H1 (cell line): ENCODE measurements around the gene RER1. TPM values are rescaled to one million over a fixed set of nuclear protein-coding genes. Genes with fewer than 3 reads are reported as not detected.

Source experiments
- CTCF ChIA-PET: fragments of 300-600 bp; sonication (Branson Sonifier 250); formaldehyde crosslinking; loops from one replicate; lab custom pipeline; 2021; ENCODE audit not compliant: partially characterized antibody; lab: Charles Lee
- POLR2A ChIA-PET: fragments of 300-600 bp; sonication (Branson Sonifier 250); formaldehyde crosslinking; loops from one replicate; lab custom pipeline; 2021; ENCODE audit warnings: inconsistent platforms; ENCODE audit not compliant: partially characterized antibody; lab: Charles Lee
- DNase-seq, 2 experiments: peaks; one replicate each; pipeline versions ENCODE4 v3.0.0 to v3.0.0-alpha.2; 2010 to 2022; ENCODE audit warnings: low spot score in 2 of 2, low read depth in 1 of 2, mixed read lengths in 1 of 2
- FAIRE-seq: peaks from 2 replicates; lab custom pipeline; 2011; peaks lifted over from hg19 to GRCh38; lab: Jason Lieb, UNC
- H2AFZ ChIP-seq: 2 replicates; pipeline ENCODE4 v1.8.1; 2012; ENCODE audit warnings: low read length, inconsistent platforms
- H2AK5ac ChIP-seq: 2 replicates; pipeline ENCODE4 v1.6.1; 2013; ENCODE audit warnings: low read depth, low read length
- H2BK120ac ChIP-seq: replicated peaks from 2 replicates; pipeline ENCODE3; 2013; ENCODE audit warnings: low read depth, low read length, inconsistent platforms
- H2BK12ac ChIP-seq: 2 replicates; pipeline ENCODE4 v1.6.1; 2013; ENCODE audit warnings: low read depth, low read length
- H2BK15ac ChIP-seq: 2 replicates; pipeline ENCODE4 v1.6.1; 2013; ENCODE audit warnings: low read length
- H2BK20ac ChIP-seq: 2 replicates; pipeline ENCODE4 v1.6.1; 2013; ENCODE audit warnings: low read length
- H2BK5ac ChIP-seq: 2 replicates; pipeline ENCODE4 v1.6.1; 2013; ENCODE audit warnings: low read depth, low read length
- H3K14ac ChIP-seq: 2 replicates; pipeline ENCODE4 v1.6.1; 2013; ENCODE audit warnings: inconsistent platforms; ENCODE audit not compliant: insufficient read length
- H3K18ac ChIP-seq: 2 replicates; pipeline ENCODE4 v1.6.1; 2013; ENCODE audit warnings: low read length; ENCODE audit errors: extremely low read depth
- H3K23ac ChIP-seq: 2 replicates; pipeline ENCODE4 v1.6.1; 2013; ENCODE audit warnings: inconsistent platforms; ENCODE audit not compliant: insufficient read length
- H3K23me2 ChIP-seq: 2 replicates; pipeline ENCODE4 v1.6.1; 2013; ENCODE audit warnings: low read depth, low read length
- H3K27ac ChIP-seq: 2 replicates; pipeline ENCODE4 v1.6.1; 2011; ENCODE audit warnings: low read depth, low read length, inconsistent platforms
- H3K27me3 ChIP-seq, 4 experiments: replicated peaks in 1 of 4; 1 replicate in 1 of 4; 2 replicates in 3 of 4; pipeline versions ENCODE4 v1.6.1 to v1.8.1; 2011 to 2013; ENCODE audit warnings: low read length in 3 of 4, mild to moderate bottlenecking in 3 of 4, inconsistent platforms in 2 of 4, mixed read lengths in 2 of 4, moderate library complexity in 1 of 4; ENCODE audit not compliant: control insufficient read depth in 3 of 4, insufficient read depth in 3 of 4; ENCODE audit errors: extremely low read depth in 1 of 4
- H3K36me3 ChIP-seq, 4 experiments: 2 replicates each; pipeline versions ENCODE4 v1.6.1 to v1.8.1; 2011 to 2013; ENCODE audit warnings: mild to moderate bottlenecking in 4 of 4, low read length in 3 of 4, moderate library complexity in 2 of 4, control low read depth in 1 of 4, inconsistent platforms in 1 of 4; ENCODE audit not compliant: insufficient read depth in 4 of 4, control insufficient read depth in 2 of 4
- H3K4ac ChIP-seq: replicated peaks from 2 replicates; pipeline ENCODE3; 2013; ENCODE audit warnings: low read length, low read depth, mixed read lengths, inconsistent platforms; ENCODE audit not compliant: insufficient read length
- H3K4me1 ChIP-seq, 4 experiments: replicated peaks in 1 of 4; 1 replicate in 1 of 4; 2 replicates in 3 of 4; pipeline versions ENCODE4 v1.6.1 to v1.8.1; 2011 to 2013; ENCODE audit warnings: low read length in 3 of 4, inconsistent platforms in 2 of 4, mixed read lengths in 1 of 4; ENCODE audit not compliant: insufficient read depth in 4 of 4, control insufficient read depth in 3 of 4
- H3K4me2 ChIP-seq, 2 experiments: 2 replicates each; pipeline versions ENCODE4 v1.6.1 to v1.8.1; 2011 to 2013; ENCODE audit warnings: low read depth in 2 of 2, low read length in 2 of 2, control low read depth in 1 of 2, inconsistent platforms in 1 of 2, mild to moderate bottlenecking in 1 of 2; ENCODE audit not compliant: insufficient read depth in 1 of 2
- H3K4me3 ChIP-seq, 4 experiments: fragments of 200-600, 300-600 bp in 1 of 4; sonication (generic), shearing (Covaris generic), sonication (Bioruptor Twin) in 1 of 4; 2 replicates each; pipeline versions ENCODE4 v1.5.1 to v1.8.1; 2011 to 2016; ENCODE audit warnings: low read length in 4 of 4, low read depth in 3 of 4, control low read depth in 2 of 4, inconsistent platforms in 2 of 4, mild to moderate bottlenecking in 2 of 4, mixed read lengths in 1 of 4, moderate library complexity in 1 of 4; ENCODE audit not compliant: insufficient read depth in 2 of 4; ENCODE audit errors: extremely low read depth in 1 of 4
- H3K56ac ChIP-seq: replicated peaks from 2 replicates; pipeline ENCODE3; 2013; ENCODE audit warnings: low read depth, mild to moderate bottlenecking, mixed read lengths, low read length, inconsistent platforms; ENCODE audit not compliant: insufficient read length
- H3K79me1 ChIP-seq: 2 replicates; pipeline ENCODE4 v1.6.1; 2013; ENCODE audit warnings: low read depth, low read length, control low read depth
- H3K79me2 ChIP-seq, 2 experiments: 2 replicates each; pipeline versions ENCODE4 v1.6.1 to v1.8.1; 2012 to 2013; ENCODE audit warnings: low read length in 2 of 2, mild to moderate bottlenecking in 2 of 2, inconsistent platforms in 1 of 2; ENCODE audit not compliant: insufficient read depth in 2 of 2, control insufficient read depth in 1 of 2
- H3K9ac ChIP-seq, 4 experiments: replicated peaks in 1 of 4; 1 replicate in 1 of 4; 2 replicates in 3 of 4; pipeline versions ENCODE4 v1.6.1 to v1.8.1; 2011 to 2013; ENCODE audit warnings: low read depth in 3 of 4, low read length in 3 of 4, control low read depth in 2 of 4, mild to moderate bottlenecking in 2 of 4, moderate library complexity in 2 of 4, inconsistent platforms in 1 of 4; ENCODE audit errors: extremely low read depth in 1 of 4
- H3K9me3 ChIP-seq, 2 experiments: 2 replicates each; pipeline versions ENCODE4 v1.6.1 to v1.8.1; 2012 to 2013; ENCODE audit warnings: mild to moderate bottlenecking in 2 of 2, moderate library complexity in 2 of 2, control low read depth in 1 of 2, inconsistent platforms in 1 of 2, low read depth in 1 of 2, low read length in 1 of 2, mixed read lengths in 1 of 2; ENCODE audit not compliant: insufficient read depth in 2 of 2
- H4K20me1 ChIP-seq, 2 experiments: replicated peaks in 1 of 2; 2 replicates each; pipeline versions ENCODE3 to v1.8.1; 2011 to 2013; ENCODE audit warnings: inconsistent platforms in 2 of 2, low read length in 2 of 2, mild to moderate bottlenecking in 1 of 2; ENCODE audit not compliant: insufficient read depth in 2 of 2, control insufficient read depth in 1 of 2
- H4K5ac ChIP-seq: 2 replicates; pipeline ENCODE4 v1.6.1; 2013; ENCODE audit warnings: low read length, low read depth, mixed read lengths, inconsistent platforms; ENCODE audit not compliant: insufficient read length
- H4K8ac ChIP-seq: 2 replicates; pipeline ENCODE4 v1.8.0; 2013; ENCODE audit warnings: mild to moderate bottlenecking, moderate library complexity, low read length, inconsistent platforms; ENCODE audit not compliant: insufficient read depth; ENCODE audit errors: extremely low read depth
- H4K91ac ChIP-seq: replicated peaks from 2 replicates; pipeline ENCODE3; 2013; ENCODE audit warnings: low read length, mixed read lengths, inconsistent platforms; ENCODE audit not compliant: insufficient read length
- CTCF ChIP-seq, 3 experiments: IDR thresholded peaks; 1 replicate in 2 of 3; 2 replicates in 1 of 3; pipeline versions ENCODE4 v1.5.1 to v1.6.1; 2011; ENCODE audit warnings: low read length in 3 of 3, mild to moderate bottlenecking in 3 of 3, inconsistent platforms in 2 of 3, low read depth in 1 of 3, moderate library complexity in 1 of 3; ENCODE audit not compliant: insufficient read depth in 1 of 3; ENCODE audit errors: control extremely low read depth in 1 of 3
- HDAC6 ChIP-seq: IDR thresholded peaks from one replicate; pipeline ENCODE4 v1.7.1; 2012; ENCODE audit warnings: low read depth, mild to moderate bottlenecking, inconsistent platforms, low read length, moderate library complexity
- KDM1A ChIP-seq: fragments of 200-600, 300-600 bp; sonication (generic); IDR thresholded peaks from 2 replicates; pipeline ENCODE4 v1.7.1; 2016; ENCODE audit warnings: mild to moderate bottlenecking, low read length, borderline replicate concordance
- RAD21 ChIP-seq, 2 experiments: IDR thresholded peaks in 1 of 2; conservative IDR thresholded peaks in 1 of 2; 2 replicates each; pipeline ENCODE4 v1.6.1; 2011; ENCODE audit warnings: low read depth in 2 of 2, low read length in 2 of 2, improper control_type of control experiment in 1 of 2, inconsistent platforms in 1 of 2, mild to moderate bottlenecking in 1 of 2, moderate library complexity in 1 of 2
- RFX5 ChIP-seq: IDR thresholded peaks from 2 replicates; pipeline ENCODE4 v1.6.1; 2011; ENCODE audit warnings: low read depth, low read length, improper control_type of control experiment, borderline replicate concordance
- WGBS, 2 experiments: shearing (Covaris generic) in 1 of 2; methylation state at CpG; one replicate each; pipeline versions ENCODE4 v1.1.6 to v1.1.7; 2013 to 2015; ENCODE audit warnings: low lambda C conversion rate in 2 of 2, mixed read lengths in 2 of 2, inconsistent platforms in 1 of 2, low coverage in 1 of 2, missing lambda C conversion rate in 1 of 2; ENCODE audit not compliant: insufficient replicate concordance in 2 of 2, insufficient coverage in 1 of 2, insufficient read length in 1 of 2; ENCODE audit errors: extremely low coverage in 1 of 2, missing lambda C conversion rate in 1 of 2; 5-methylcytosine and 5-hydroxymethylcytosine counted together
- polyA plus RNA-seq, 7 experiments: library from polyadenylated mRNA; depleted of rRNA in 3 of 7; stranded (reverse) in 5 of 7; unstranded in 2 of 7; fragments of >200 nt in 5 of 7; fragments of 200-250 nt in 2 of 7; gene quantifications; 1 replicate in 5 of 7; 2 replicates in 1 of 7; 4 replicates in 1 of 7; pipeline versions ENCODE4 v1.2.1 to v1.2.3, GENCODE V29; 2011 to 2013; ENCODE audit warnings: missing spikeins in 2 of 7, mixed read lengths in 2 of 7
- total RNA-seq: library from RNA; stranded (reverse); fragmentation: NEBNext Ultra II Directional; extraction: Animal tissue kit (Norgen Biotek cat#: 25700); gene quantifications from 2 replicates; pipeline ENCODE4 v1.2.1, GENCODE V29; 2021

Gene RER1
- total and polyA plus RNA-seq, 2 of the 8 experiments (the other 6 are each of a cell fraction or from before 2014, with no cell fraction given), result 102 to 134 TPM

GRCh38 chr1:2429780-2430591, 38.3 kb downstream of the RER1 start:
- Histone ChIP-seq H3K23ac (no peak overlapping the region), H2BK15ac (no peak overlapping the region), H2BK20ac (no peak overlapping the region), H2AFZ (no peak overlapping the region), H3K4ac (no peak overlapping the region), H3K79me1 (no peaks in the 10 kb centered on the region), H4K91ac (no peak overlapping the region), H3K4me3 (no peak overlapping the region), H3K4me2 (no peak overlapping the region), H2BK12ac (no peak overlapping the region), H2BK120ac (no peak overlapping the region), H3K23me2 (no peaks in the 10 kb centered on the region), H3K27ac (no peak overlapping the region), H3K14ac (no peak overlapping the region), H3K27me3 (0 out of 7 replicates have a peak, but pooled peaks cover 0 to 2% (median 0%) of the 10 kb centered on the region in 4 experiments), H4K8ac (no peak overlapping the region), H4K5ac (no peak overlapping the region), H3K79me2 (no peaks in the 10 kb centered on the region)
- WGBS, 2 experiments, result 86% methylated on average over 20 of the region's 20 CpGs; no CpG with 5 or more reads in 1 of the 2 experiments
- POLR2A ChIA-PET, result no interaction called here
- FAIRE-seq, result no peak
- CTCF ChIA-PET, result interaction anchor here (0.6 to 4.2 kb wide), 21 partner anchors 11 to 1185 kb away, joined by 3 to 48 read pairs (median 4); no protein-coding TSS in a partner anchor
- DNase-seq, result no peak
- no peak for TF ChIP-seq RFX5
- 0 out of 2 replicates have a peak, but pooled peaks have one; percentile 20 for TF ChIP-seq KDM1A
- peak in 2 of 3 experiments; percentile 44 to 69; a peak in 3 of 4 replicates for TF ChIP-seq CTCF (IDR thresholded peaks at IDR 0.05; ENCODE audit: control extremely low read depth in 1 of 3, insufficient read depth in 1 of 3, low read depth in 1 of 3, low read length in 3 of 3)
- TF ChIP-seq HDAC6, result no peak
- TF ChIP-seq RAD21 (IDR thresholded peaks at IDR 0.05 in 1 of 2, conservative IDR thresholded peaks at IDR 0.05 in 1 of 2; ENCODE audit: low read depth in 2 of 2, low read length in 2 of 2), result peak; percentile 46 to 55
- TF ChIP-seq, all 59 proteins: peak for 3
- peaks cover 0 to 1% of the 10 kb centered on the region in 2 experiments for H4K20me1 ChIP-seq
- H3K9me3 ChIP-seq, result peaks cover 11 to 27% of the 10 kb centered on the region in 2 experiments; a peak in 3 of 4 replicates
- H3K56ac ChIP-seq, result no peak overlapping the region
- no peak overlapping the region for H2AK5ac ChIP-seq
- no peaks in the 10 kb centered on the region for H3K4me1 ChIP-seq
- no peaks in the 10 kb centered on the region for H3K36me3 ChIP-seq
- H2BK5ac ChIP-seq, result no peak overlapping the region
- no peak overlapping the region for H3K9ac ChIP-seq
- H3K18ac ChIP-seq, result no peak overlapping the region
